Measurements from ENCODE around the gene VWA5B2.

The VWA5B2 gene

GRCh38 chr3:184200825-184201224 is 28.6 kb upstream of the VWA5B2 start (continued):
- TF ChIP-seq ZBTB6 (tag by site-specific recombination; IDR thresholded peaks at IDR 0.05) (no peak), IKZF3 (tag by site-specific recombination; IDR thresholded peaks at IDR 0.05) (no peak), ZNF2 (tag by site-specific recombination; IDR thresholded peaks at IDR 0.05) (no peak), ZNF529 (tag by site-specific recombination; IDR thresholded peaks at IDR 0.05; ENCODE audit: insufficient replicate concordance) (no peak), ZNF501 (tag by site-specific recombination; IDR thresholded peaks at IDR 0.05) (no peak), SETDB1 (IDR thresholded peaks at IDR 0.05; ENCODE audit: insufficient read length, low read length) (no peak), PRDM2 (tag by site-specific recombination; IDR thresholded peaks at IDR 0.05; ENCODE audit: borderline replicate concordance) (no peak), ZNF23 (tag by site-specific recombination; IDR thresholded peaks at IDR 0.05; ENCODE audit: borderline replicate concordance) (no peak), ZBTB8A (tag by site-specific recombination; IDR thresholded peaks at IDR 0.05) (no peak), TSHZ1 (tag by site-specific recombination; IDR thresholded peaks at IDR 0.05; ENCODE audit: borderline replicate concordance) (no peak)

- Histone ChIP-seq H3K4me1 (ENCODE audit: control insufficient read depth, insufficient read depth, low read length) (no peaks in the 10 kb centered on the region), H3K9me3 (ENCODE audit: control insufficient read depth, insufficient read depth, low read depth, low read length) (no peaks in the 10 kb centered on the region), H3K27ac (ENCODE audit: extremely low read depth, low read depth, low read length) (no peak overlapping the region), H3K4me3 (ENCODE audit: low read depth, low read length) (no peak overlapping the region), H3K36me3 (ENCODE audit: control insufficient read depth in 2 of 2, insufficient read depth in 1 of 2, low read length in 2 of 2) (no peaks in the 10 kb centered on the region)
- ChIA-PET POLR2A (interaction anchor here (1.2 kb wide), 1 partner anchor 17 kb away, joined by 3 read pairs; the partner anchor contains the start of gene ABCF3), CTCF (interaction anchor here (1.1 to 1.4 kb wide), 2 partner anchors 23 to 86 kb away, joined by 3 to 5 read pairs; no protein-coding TSS in a partner anchor)
- TF ChIP-seq ZNF571 (tag by site-specific recombination; IDR thresholded peaks at IDR 0.05) = no peak
- no peak for TF ChIP-seq ZNF121 (tag by site-specific recombination; IDR thresholded peaks at IDR 0.05)
- no peak for TF ChIP-seq ZNF843 (tag by site-specific recombination; IDR thresholded peaks at IDR 0.05)
- no peak for TF ChIP-seq ZFHX2 (tag by site-specific recombination; conservative IDR thresholded peaks at IDR 0.05)
- TF ChIP-seq ELK4 (IDR thresholded peaks at IDR 0.05; ENCODE audit: borderline replicate concordance, low read depth, low read length) = no peak
- TF ChIP-seq ZNF133 (tag by site-specific recombination; IDR thresholded peaks at IDR 0.05) = no peak
- TF ChIP-seq YY2 (tag by site-specific recombination; IDR thresholded peaks at IDR 0.05) = no peak
- no peak for TF ChIP-seq ZNF561 (tag by site-specific recombination; IDR thresholded peaks at IDR 0.05; ENCODE audit: borderline replicate concordance)
- TF ChIP-seq ZNF114 (tag by site-specific recombination; IDR thresholded peaks at IDR 0.05) = no peak
- TF ChIP-seq ZNF513 (tag by site-specific recombination; IDR thresholded peaks at IDR 0.05) = no peak
- TF ChIP-seq ZNF488 (tag by site-specific recombination; IDR thresholded peaks at IDR 0.05) = no peak
- no peak for TF ChIP-seq ZNF169 (tag by site-specific recombination; IDR thresholded peaks at IDR 0.05)
- no peak for TF ChIP-seq ZXDB (tag by site-specific recombination; IDR thresholded peaks at IDR 0.05)
- TF ChIP-seq ZNF302 (tag by site-specific recombination; IDR thresholded peaks at IDR 0.05; ENCODE audit: low read depth) = no peak
Measured at GRCh38 chr3:184203526-184203925, 25.9 kb upstream of the VWA5B2 start.

All from HEK293 (cell line).